MM.1S (cell line): Measurements from ENCODE around the gene LRRC4C.

ENCODE experiments used
- DNase-seq: peaks from one replicate; pipeline ENCODE4 v3.0.0-alpha.2; 2015
- H2AFZ ChIP-seq: fragments of 300-600 bp; sonication (generic); 2 replicates; pipeline ENCODE4 v1.6.0; 2016; ENCODE audit warnings: antibody characterized with exemption, low read length
- H3F3A ChIP-seq: fragments of 300-600 bp; sonication (generic); 2 replicates; pipeline ENCODE4 v1.6.1; 2016; ENCODE audit warnings: mild to moderate bottlenecking, antibody characterized with exemption, low read length, moderate library complexity, mixed read lengths; ENCODE audit not compliant: insufficient read depth
- H3K27ac ChIP-seq: fragments of 300-600 bp; sonication (generic); 2 replicates; pipeline ENCODE4 v1.5.1; 2016; ENCODE audit warnings: mild to moderate bottlenecking, low read length
- H3K27me3 ChIP-seq: fragments of 300-600 bp; sonication (generic); replicated peaks from 2 replicates; pipeline ENCODE4 v1.6.0; 2016; ENCODE audit warnings: low read length; ENCODE audit not compliant: insufficient read depth
- H3K36me3 ChIP-seq: fragments of 300-600 bp; sonication (generic); replicated peaks from 2 replicates; pipeline ENCODE4 v1.6.1; 2016; ENCODE audit warnings: mild to moderate bottlenecking, low read length, mixed read lengths; ENCODE audit not compliant: insufficient read depth
- H3K4me1 ChIP-seq: fragments of 300-600 bp; sonication (generic); 2 replicates; pipeline ENCODE4 v1.6.1; 2016; ENCODE audit warnings: low read length, mixed read lengths
- H3K4me2 ChIP-seq: fragments of 300-600 bp; sonication (generic); 2 replicates; pipeline ENCODE4 v1.6.0; 2016; ENCODE audit warnings: low read depth, low read length
- H3K4me3 ChIP-seq: fragments of 300-600 bp; sonication (generic); 2 replicates; pipeline ENCODE4 v1.5.1; 2016; ENCODE audit warnings: low read length, mixed read lengths
- H3K79me2 ChIP-seq: fragments of 300-600 bp; sonication (generic); 2 replicates; pipeline ENCODE4 v1.6.1; 2016; ENCODE audit warnings: mixed run types, low read length, mixed read lengths
- H3K9ac ChIP-seq: fragments of 300-600 bp; sonication (generic); 2 replicates; pipeline ENCODE4 v1.6.1; 2016; ENCODE audit warnings: low read length, mixed read lengths
- H3K9me2 ChIP-seq: fragments of 300-600 bp; sonication (generic); replicated peaks from 2 replicates; pipeline ENCODE4 v1.6.1; 2016; ENCODE audit warnings: mild to moderate bottlenecking, low read length, mixed read lengths; ENCODE audit not compliant: insufficient read depth
- H3K9me3 ChIP-seq: fragments of 300-600 bp; sonication (generic); replicated peaks from 2 replicates; pipeline ENCODE4 v1.6.1; 2016; ENCODE audit warnings: mild to moderate bottlenecking, low read length, mixed read lengths; ENCODE audit not compliant: insufficient read depth
- H4K20me1 ChIP-seq: fragments of 300-600 bp; sonication (generic); 2 replicates; pipeline ENCODE4 v1.6.1; 2016; ENCODE audit warnings: mild to moderate bottlenecking, low read length, moderate library complexity, mixed read lengths; ENCODE audit not compliant: insufficient read depth
- CTCF ChIP-seq: fragments of 300-600 bp; sonication (generic); IDR thresholded peaks from 2 replicates; pipeline ENCODE4 v1.5.1; 2016; ENCODE audit warnings: antibody characterized with exemption, low read length, mixed read lengths
- EZH2 ChIP-seq: fragments of 300-600 bp; sonication (generic); optimal IDR thresholded peaks from 2 replicates; pipeline ENCODE3; 2017; ENCODE audit warnings: low read depth, mild to moderate bottlenecking, antibody characterized with exemption, low read length, mixed read lengths
- EZH2phosphoT487 ChIP-seq: fragments of 300-600 bp; sonication (generic); IDR thresholded peaks from 2 replicates; pipeline ENCODE4 v1.6.1; 2018; ENCODE audit warnings: antibody characterized with exemption, low read length

LRRC4C gene

GRCh38 chr11:40998920-40999319, 460.5 kb downstream of the LRRC4C start:
- Histone ChIP-seq H3K9me2 (no peaks in the 10 kb centered on the region), H3K79me2 (no peaks in the 10 kb centered on the region), H3F3A (0 out of 2 replicates have a peak, but pooled peaks cover under 1% of the 10 kb centered on the region), H3K27me3 (no peaks in the 10 kb centered on the region), H3K36me3 (no peaks in the 10 kb centered on the region), H3K4me1 (peaks cover 4% of the 10 kb centered on the region; the same call in 1 of the 2 replicates), H2AFZ (no peak overlapping the region), H4K20me1 (no peaks in the 10 kb centered on the region), H3K9ac (no peak overlapping the region), H3K4me2 (no peak overlapping the region), H3K27ac (no peak overlapping the region), H3K9me3 (no peaks in the 10 kb centered on the region), H3K4me3 (no peak overlapping the region)
- TF ChIP-seq CTCF (no peak), EZH2phosphoT487 (no peak), EZH2 (no peak)
- DNase-seq: no peak

GRCh38 chr11:40987776-40988435, 471.5 kb downstream of the LRRC4C start:
- H3K9me2 ChIP-seq: no peaks in the 10 kb centered on the region
- H3K4me1 ChIP-seq: peaks cover 2% of the 10 kb centered on the region; the same call in 1 of the 2 replicates
- TF ChIP-seq CTCF (no peak), EZH2 (no peak), EZH2phosphoT487 (no peak)
- no peak overlapping the region for H2AFZ ChIP-seq
- no peak overlapping the region for H3K4me3 ChIP-seq
- H3K36me3 ChIP-seq: no peaks in the 10 kb centered on the region
- DNase-seq: no peak
- no peaks in the 10 kb centered on the region for H3F3A ChIP-seq
- no peaks in the 10 kb centered on the region for H4K20me1 ChIP-seq
- no peak overlapping the region for H3K27ac ChIP-seq
- H3K27me3 ChIP-seq: no peaks in the 10 kb centered on the region
- H3K9ac ChIP-seq: no peak overlapping the region
- H3K79me2 ChIP-seq: no peaks in the 10 kb centered on the region
- H3K9me3 ChIP-seq: no peaks in the 10 kb centered on the region
- H3K4me2 ChIP-seq: no peak overlapping the region

- no peak for TF ChIP-seq EZH2phosphoT487
- DNase-seq: no peak
- Histone ChIP-seq H4K20me1 (no peaks in the 10 kb centered on the region), H3K36me3 (no peaks in the 10 kb centered on the region), H2AFZ (no peak overlapping the region), H3K9me2 (no peaks in the 10 kb centered on the region), H3K79me2 (no peaks in the 10 kb centered on the region), H3K9me3 (no peaks in the 10 kb centered on the region), H3K9ac (no peak overlapping the region), H3K4me2 (no peak overlapping the region), H3K4me3 (no peak overlapping the region), H3K27me3 (no peaks in the 10 kb centered on the region), H3K27ac (no peak overlapping the region), H3F3A (no peaks in the 10 kb centered on the region), H3K4me1 (no peaks in the 10 kb centered on the region)
Measured at GRCh38 chr11:40986320-40986719, 473.1 kb downstream of the LRRC4C start.

GRCh38 chr11:40975076-40975475, 484.4 kb downstream of the LRRC4C start:
- Histone ChIP-seq H3K9ac (no peak overlapping the region), H4K20me1 (no peaks in the 10 kb centered on the region)
- TF ChIP-seq EZH2phosphoT487 (no peak), CTCF (no peak), EZH2 (no peak)

More at GRCh38 chr11:40975076-40975475, 484.4 kb downstream of the LRRC4C start:
- no peak overlapping the region for H3K27ac ChIP-seq
- no peak overlapping the region for H3K4me2 ChIP-seq
- H3K4me1 ChIP-seq: no peaks in the 10 kb centered on the region
- H3K4me3 ChIP-seq: no peak overlapping the region
- no peaks in the 10 kb centered on the region for H3K27me3 ChIP-seq
- no peaks in the 10 kb centered on the region for H3K9me2 ChIP-seq
- no peak overlapping the region for H2AFZ ChIP-seq
- no peaks in the 10 kb centered on the region for H3K79me2 ChIP-seq
- no peaks in the 10 kb centered on the region for H3K36me3 ChIP-seq
- no peaks in the 10 kb centered on the region for H3K9me3 ChIP-seq
- H3F3A ChIP-seq: no peaks in the 10 kb centered on the region
- no peak for DNase-seq
